MG63 (cell line): ENCODE results near the gene HAT1. TPM values are rescaled to one million over a fixed set of nuclear protein-coding genes. Genes with fewer than 3 reads are reported as not detected.

ENCODE experiments used
- DNase-seq: peaks from one replicate; pipeline ENCODE4 v3.0.0-alpha.2; 2020
- H3K27me3 ChIP-seq: fragments of 250-450 bp; sonication (Bioruptor Pico); 2 replicates; pipeline ENCODE4 v1.5.1; 2020; ENCODE audit warnings: mild to moderate bottlenecking, moderate library complexity
- H3K36me3 ChIP-seq: fragments of 250-450 bp; sonication (Bioruptor Pico); 2 replicates; pipeline ENCODE4 v1.5.1; 2020; ENCODE audit warnings: mild to moderate bottlenecking, moderate library complexity
- H3K4me3 ChIP-seq: fragments of 250-450 bp; sonication (Bioruptor Pico); 2 replicates; pipeline ENCODE4 v1.5.1; 2020; ENCODE audit warnings: mild to moderate bottlenecking, moderate library complexity
- H3K9me3 ChIP-seq: fragments of 250-450 bp; sonication (Bioruptor Pico); 2 replicates; pipeline ENCODE4 v1.5.1; 2020; ENCODE audit warnings: mild to moderate bottlenecking, moderate library complexity
- total RNA-seq: library from RNA; depleted of rRNA; stranded (reverse); fragments of >200 nt; shearing (Covaris generic); gene quantifications from 2 replicates; pipeline ENCODE4 v1.2.3, GENCODE V29; 2014; ENCODE audit warnings: low replicate concordance

Gene HAT1
- total RNA-seq, 1 experiment from 2014 or later: 51.3 TPM

DNA sequence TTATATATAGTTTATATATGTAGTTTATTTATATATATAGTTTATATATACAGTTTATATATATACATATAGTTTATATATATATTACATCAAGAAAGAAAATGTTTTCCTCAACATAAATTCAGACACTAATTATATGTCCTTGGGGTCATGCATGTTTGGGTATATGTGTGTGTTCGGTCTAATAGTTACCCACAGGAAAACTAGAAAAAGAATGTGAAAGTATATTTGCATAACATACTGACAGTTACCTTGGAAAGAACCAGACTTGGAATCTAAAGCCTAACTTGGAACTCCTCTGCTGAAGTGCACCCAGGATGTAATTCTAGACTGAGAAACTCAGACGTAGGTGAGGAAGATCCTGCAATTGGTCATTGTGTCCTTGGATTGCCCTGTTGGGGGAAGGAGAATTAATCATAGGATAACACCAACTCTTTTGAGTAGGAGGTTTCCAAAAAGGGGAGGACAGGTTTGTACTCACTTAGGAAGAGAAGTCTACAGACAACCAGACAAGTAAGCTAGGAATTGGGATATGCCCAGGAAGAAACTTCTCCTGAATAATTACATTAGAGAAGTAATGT, 19.3 kb upstream of the HAT1 start:
- H3K27me3 ChIP-seq: no peaks in the 10 kb centered on the region
- no peaks in the 10 kb centered on the region for H3K36me3 ChIP-seq
- no peaks in the 10 kb centered on the region for H3K9me3 ChIP-seq
- no peak overlapping the region for H3K4me3 ChIP-seq
- DNase-seq: no peak

DNA sequence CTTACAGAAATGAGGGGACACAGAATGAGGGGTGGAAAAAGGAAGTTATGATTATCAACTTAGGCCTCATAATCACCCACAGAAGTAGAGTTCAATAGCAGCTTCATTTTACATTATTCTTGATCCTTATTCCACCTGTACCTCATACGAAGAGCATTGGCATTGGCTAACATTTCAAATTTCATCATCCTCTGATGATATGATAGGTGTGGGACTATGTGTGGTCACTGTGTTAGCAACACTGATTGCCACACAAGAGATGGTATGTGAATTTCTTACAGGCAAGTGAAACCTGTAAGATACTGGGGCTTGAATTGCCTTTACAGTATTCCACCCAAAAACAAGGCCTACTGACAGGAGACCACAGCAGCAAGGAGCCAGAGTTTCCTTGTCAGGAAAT, 14.0 kb upstream of the HAT1 start:
- no peak for DNase-seq
- no peak overlapping the region for H3K4me3 ChIP-seq
- H3K27me3 ChIP-seq: no peaks in the 10 kb centered on the region
- H3K9me3 ChIP-seq: no peaks in the 10 kb centered on the region
- no peaks in the 10 kb centered on the region for H3K36me3 ChIP-seq

DNA sequence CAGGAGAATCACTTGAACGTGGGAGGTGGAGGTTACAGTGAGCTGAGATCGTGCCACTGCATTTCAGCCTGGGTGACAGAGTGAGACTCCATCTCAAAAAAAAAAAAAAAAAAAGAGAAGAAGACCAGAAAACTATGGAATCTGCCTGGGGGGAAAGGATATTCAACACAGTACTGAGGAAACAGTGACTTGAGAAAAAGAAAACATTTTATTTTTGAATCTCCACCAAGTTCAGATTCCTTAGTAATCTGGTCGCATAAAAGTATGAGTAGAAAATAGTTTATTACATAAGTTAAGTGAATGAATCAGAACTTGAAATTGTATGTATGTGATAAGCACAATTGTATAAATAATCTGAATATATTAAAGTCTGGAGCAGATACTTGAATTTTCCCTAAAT, 13.0 kb upstream of the HAT1 start:
- Histone ChIP-seq H3K9me3 (no peaks in the 10 kb centered on the region), H3K4me3 (no peak overlapping the region), H3K36me3 (no peaks in the 10 kb centered on the region), H3K27me3 (no peaks in the 10 kb centered on the region)
- no peak for DNase-seq

DNA sequence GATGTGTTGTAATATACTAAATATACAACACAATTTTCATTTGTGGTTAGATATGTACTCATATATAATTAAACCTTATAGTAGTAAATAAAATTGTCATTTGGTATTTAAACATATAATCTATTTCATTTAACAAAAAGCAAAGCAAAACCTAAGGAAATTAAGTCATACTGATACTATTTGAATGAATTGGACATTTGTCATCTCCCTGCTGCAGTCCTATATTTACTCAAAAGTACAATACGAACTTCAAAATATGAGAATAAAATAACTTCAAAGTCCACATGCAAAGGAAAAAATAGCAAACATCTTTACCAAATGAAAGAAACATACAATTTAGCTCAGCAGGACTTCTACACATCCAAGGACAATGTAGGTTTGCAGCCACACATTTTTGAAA, 11.8 kb upstream of the HAT1 start:
- no peaks in the 10 kb centered on the region for H3K27me3 ChIP-seq
- H3K36me3 ChIP-seq: no peaks in the 10 kb centered on the region

DNA sequence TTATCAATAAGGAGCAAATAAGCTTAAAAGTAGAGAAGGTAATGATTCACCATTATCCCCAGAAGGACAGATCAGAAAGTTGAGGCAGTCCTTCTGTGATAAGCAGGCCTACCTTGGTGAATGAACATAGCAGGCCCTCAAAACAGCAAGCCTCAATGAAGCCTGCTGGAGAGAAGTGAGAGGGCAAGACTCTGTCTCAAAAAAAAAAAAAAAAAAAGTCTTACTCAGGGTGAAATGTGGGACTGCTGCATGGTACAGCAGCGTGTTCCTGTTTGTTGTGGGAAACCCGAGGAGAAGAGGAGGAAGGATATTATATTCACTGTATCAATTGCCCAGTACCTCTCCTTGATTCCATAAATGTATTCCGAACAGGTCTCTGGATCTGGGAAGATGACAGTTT, 8.7 kb upstream of the HAT1 start:
- Histone ChIP-seq H3K27me3 (no peaks in the 10 kb centered on the region), H3K9me3 (no peaks in the 10 kb centered on the region), H3K4me3 (no peak overlapping the region), H3K36me3 (no peaks in the 10 kb centered on the region)
- no peak for DNase-seq

More for the DNA sequence above, 11.8 kb upstream of the HAT1 start:
- no peak for DNase-seq
- Histone ChIP-seq H3K4me3 (no peak overlapping the region), H3K9me3 (no peaks in the 10 kb centered on the region)

DNA sequence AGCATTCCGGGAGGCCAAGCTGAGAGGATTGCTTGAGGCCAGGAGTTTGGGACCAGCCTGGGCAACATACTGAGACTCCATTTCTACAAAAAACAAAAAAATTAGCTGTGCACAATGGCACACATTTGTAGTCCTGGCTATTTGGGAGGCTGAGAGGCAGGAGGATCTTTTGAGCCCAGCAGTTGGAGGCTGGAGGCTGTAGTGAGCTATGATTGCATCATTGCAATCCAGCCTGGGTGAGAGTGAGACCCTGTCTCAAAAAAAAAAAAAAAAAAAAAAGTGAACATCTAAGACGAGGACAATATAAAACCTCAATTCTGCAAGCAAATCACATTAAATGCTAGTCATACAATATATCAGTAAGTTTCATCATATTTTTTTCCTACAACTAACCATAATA, 2.8 kb upstream of the HAT1 start:
- H3K9me3 ChIP-seq: no peaks in the 10 kb centered on the region
- H3K4me3 ChIP-seq: no peak overlapping the region
- peaks cover 6% of the 10 kb centered on the region for H3K36me3 ChIP-seq
- DNase-seq: no peak
- no peaks in the 10 kb centered on the region for H3K27me3 ChIP-seq

DNA sequence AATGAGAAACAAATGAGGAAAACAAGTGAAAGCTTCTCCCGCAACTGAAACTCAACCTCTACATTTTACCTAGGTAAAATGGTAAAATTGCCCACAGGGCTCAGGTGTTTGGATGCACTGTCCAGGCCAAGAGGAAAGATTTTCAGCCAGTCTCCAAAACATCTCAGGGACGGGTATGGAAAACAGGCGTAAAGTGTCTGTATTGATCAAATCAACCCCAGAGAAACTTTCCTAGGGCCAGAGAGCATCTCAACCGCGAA, 361 bp upstream of the HAT1 start:
- Histone ChIP-seq H3K27me3 (no peaks in the 10 kb centered on the region), H3K9me3 (no peaks in the 10 kb centered on the region), H3K36me3 (peaks cover 29% of the 10 kb centered on the region), H3K4me3 (peak overlapping the region; percentile 68)
- no peak for DNase-seq

DNA sequence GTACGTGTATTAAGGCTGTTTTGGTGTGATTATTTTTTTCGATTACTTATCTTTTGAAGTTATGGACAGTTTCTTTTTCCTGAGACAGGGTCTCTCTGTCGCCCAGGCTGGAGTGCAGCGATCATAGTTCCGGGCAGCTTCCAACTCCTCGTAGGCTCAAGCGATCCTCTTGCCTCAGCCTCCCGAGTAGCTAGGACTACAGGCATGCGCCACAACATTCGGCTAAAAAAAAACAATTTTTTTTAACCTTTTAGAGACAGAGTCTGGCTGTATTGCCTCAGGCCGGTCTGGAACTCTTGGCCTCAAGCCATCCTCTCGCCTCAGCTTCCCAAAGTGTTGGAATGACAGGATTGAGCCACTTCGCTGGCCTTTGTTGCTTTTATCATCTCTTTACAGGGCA, 945 bp downstream of the HAT1 start:
- no peaks in the 10 kb centered on the region for H3K9me3 ChIP-seq
- H3K4me3 ChIP-seq: peak overlapping the region; percentile 68
- H3K36me3 ChIP-seq: peaks cover 42% of the 10 kb centered on the region
- H3K27me3 ChIP-seq: no peaks in the 10 kb centered on the region
- DNase-seq: peak; percentile 43

DNA sequence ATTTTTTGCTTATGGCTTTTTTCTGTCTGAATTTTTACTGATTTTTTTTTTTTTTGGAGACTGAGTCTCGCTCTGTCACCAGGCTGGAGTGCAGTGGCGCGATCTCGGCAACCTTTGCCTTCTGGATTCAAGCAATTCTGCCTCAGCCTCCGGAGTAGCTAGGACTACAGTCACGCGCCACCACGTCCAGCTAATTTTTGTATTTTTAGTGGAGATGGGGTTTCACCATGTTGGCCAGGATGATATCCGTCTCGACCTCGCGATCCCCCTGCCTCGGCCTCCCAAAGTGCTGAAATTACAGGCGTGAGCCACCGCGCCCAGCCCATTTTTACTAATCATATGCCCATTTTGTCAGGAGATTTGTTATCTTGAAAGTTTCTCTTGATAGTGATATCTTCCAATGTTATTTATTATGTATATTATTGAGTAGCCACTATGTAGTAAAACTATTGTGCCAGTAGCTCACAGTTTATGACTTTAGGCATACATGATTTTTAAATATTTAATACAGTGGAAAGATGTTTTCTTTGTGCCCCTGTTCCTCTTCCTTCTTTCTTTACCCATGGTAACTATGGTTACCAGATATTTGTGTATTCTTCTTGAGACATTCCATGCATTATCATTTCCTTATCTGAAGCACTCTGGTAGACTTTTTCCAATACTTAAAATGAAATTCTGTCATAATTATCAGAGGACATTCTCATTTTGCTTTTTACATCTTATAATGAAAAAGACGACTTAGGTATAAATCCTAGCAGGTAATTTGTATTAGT, 2.1 kb downstream of the HAT1 start:
- Histone ChIP-seq H3K9me3 (no peaks in the 10 kb centered on the region), H3K4me3 (no peak overlapping the region), H3K36me3 (peaks cover 54% of the 10 kb centered on the region), H3K27me3 (no peaks in the 10 kb centered on the region)
- DNase-seq: no peak

DNA sequence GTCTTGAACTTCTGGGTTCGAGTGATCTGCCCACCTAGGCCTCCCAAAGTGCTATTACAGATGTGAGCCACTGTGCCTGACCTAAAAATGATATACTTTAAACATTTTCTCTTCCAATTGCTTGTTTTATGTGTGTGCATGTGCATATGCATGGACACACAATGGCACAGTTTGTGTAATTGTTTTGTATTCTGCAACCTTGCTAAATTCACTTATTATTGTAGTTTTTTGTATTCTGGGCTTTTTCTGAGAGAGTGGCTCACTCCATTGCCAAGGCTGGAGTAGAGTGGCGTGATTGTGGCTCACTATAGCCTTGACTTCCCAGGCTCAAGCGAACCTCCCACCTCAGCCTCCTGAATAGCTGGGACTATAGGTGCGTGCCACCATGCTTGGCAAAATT, 8.1 kb downstream of the HAT1 start:
- Histone ChIP-seq H3K9me3 (no peaks in the 10 kb centered on the region; the same call in 1 of the 2 replicates), H3K4me3 (no peak overlapping the region), H3K27me3 (no peaks in the 10 kb centered on the region), H3K36me3 (peaks cover 73% of the 10 kb centered on the region)
- DNase-seq: no peak

DNA sequence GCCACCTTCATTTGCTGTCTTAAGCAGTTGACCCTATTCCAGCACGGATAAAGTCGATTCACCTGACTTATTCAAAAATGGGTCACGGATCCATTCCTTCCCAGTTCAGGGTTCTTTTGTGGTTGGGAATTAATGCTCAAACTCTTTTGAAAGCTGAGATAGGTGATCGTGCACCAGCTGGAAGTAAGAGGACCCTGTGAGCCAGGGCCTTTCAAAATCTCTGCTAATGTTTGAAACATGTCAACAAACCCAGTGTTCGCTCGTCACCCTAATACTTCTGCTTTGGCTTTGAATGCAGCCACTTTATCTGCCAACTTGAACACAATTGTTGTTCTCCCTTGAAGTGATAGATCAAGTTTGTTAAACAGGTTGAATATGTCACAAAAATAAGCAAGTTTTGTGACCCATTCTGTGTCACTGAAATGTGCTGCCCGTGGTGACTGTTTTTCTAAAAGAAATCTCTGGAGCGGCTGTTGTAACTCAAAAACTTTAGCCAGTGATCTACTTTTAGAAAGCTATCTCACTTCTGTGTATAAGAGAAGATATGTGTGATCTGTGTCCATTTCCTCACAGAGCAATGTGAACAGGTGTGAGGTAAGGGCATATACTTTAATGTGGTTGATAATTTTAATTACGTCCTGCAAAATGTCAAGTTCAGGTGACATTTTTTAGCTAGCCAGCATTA, 16.9 kb downstream of the HAT1 start:
- DNase-seq: no peak
- Histone ChIP-seq H3K9me3 (no peaks in the 10 kb centered on the region), H3K27me3 (no peaks in the 10 kb centered on the region), H3K4me3 (no peak overlapping the region), H3K36me3 (peaks cover 18% of the 10 kb centered on the region)

DNA sequence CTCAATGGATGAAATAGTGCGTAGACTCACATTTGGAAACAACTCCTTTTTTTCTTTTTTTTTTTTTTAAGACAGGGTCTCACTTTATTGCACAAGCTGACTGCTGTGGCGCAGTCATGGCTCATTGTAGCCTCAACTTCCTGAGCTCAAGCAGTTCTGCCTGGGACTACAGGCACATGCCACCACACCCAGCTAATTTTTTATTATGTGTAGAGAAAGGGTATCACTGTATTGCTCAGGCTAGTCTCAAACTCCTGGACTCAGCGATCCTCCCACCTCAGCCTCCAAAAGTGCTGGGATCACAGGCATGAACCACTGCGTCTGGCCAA, 17.4 kb downstream of the HAT1 start:
- Histone ChIP-seq H3K27me3 (no peaks in the 10 kb centered on the region), H3K36me3 (peaks cover 16% of the 10 kb centered on the region), H3K4me3 (no peak overlapping the region), H3K9me3 (no peaks in the 10 kb centered on the region)
- no peak for DNase-seq

DNA sequence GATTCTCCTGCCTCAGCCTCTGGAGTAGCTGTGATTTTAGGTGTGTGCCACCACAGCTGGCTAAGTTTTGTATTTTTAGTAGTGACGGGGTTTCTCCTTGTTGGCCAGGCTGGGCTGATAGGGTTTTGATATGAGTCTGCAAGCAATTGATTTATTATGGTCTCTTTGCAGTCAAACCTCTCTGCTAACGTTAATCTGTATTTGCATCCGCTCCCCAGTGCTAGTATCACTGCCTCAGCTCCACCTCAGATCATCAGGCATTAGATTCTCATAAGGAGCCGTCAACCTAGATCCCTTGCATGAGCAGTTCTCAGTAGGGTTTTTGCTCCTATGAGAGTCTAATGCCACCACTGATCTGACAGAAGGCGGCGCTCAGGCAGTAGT, 19.0 kb downstream of the HAT1 start:
- DNase-seq: no peak
- no peaks in the 10 kb centered on the region for H3K9me3 ChIP-seq
- H3K4me3 ChIP-seq: no peak overlapping the region
- H3K36me3 ChIP-seq: peaks cover 18% of the 10 kb centered on the region
- no peaks in the 10 kb centered on the region for H3K27me3 ChIP-seq

DNA sequence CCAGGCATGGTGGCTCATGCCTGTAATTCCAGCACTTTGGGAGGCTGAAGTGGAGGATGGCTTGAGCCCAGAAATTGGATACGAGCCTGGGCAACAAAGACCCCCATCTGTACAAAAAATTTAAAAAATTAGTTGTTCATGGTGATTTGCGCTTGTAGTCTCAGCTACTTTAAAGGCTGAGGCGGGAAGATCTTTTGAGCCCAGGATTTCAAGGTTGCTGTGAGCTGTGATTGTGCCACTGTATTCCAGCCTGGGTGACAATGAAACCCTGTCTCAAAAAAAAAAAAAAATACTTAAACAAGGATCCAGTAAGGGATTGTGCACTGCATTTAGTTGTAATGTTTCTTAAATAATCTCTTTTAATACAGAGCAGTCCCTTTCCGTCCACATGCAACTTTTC, 21.6 kb downstream of the HAT1 start:
- no peaks in the 10 kb centered on the region for H3K27me3 ChIP-seq
- peaks cover 28% of the 10 kb centered on the region for H3K36me3 ChIP-seq
- no peaks in the 10 kb centered on the region for H3K9me3 ChIP-seq
- no peak for DNase-seq
- no peak overlapping the region for H3K4me3 ChIP-seq

DNA sequence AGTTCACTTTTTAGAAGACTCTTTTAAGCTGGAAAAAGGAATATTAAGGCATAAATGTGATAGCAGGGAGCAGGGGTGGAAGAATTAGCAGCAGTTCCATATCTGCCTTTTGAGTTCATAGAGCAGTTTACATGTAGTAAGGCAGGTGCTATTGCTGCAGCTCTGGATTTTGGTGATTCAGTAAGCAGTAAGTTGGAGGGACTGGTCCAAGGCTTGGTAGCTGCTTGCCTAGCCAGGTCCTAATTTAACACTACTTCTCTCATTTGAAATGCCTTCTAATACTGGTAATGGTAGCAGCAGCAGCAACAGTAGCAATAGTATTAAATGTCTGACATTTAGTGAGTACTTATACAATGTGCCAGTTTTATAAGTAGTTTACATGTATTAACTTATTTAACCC, 30.0 kb downstream of the HAT1 start:
- Histone ChIP-seq H3K27me3 (no peaks in the 10 kb centered on the region), H3K9me3 (no peaks in the 10 kb centered on the region), H3K36me3 (peaks cover 38% of the 10 kb centered on the region), H3K4me3 (no peak overlapping the region)
- DNase-seq: no peak

DNA sequence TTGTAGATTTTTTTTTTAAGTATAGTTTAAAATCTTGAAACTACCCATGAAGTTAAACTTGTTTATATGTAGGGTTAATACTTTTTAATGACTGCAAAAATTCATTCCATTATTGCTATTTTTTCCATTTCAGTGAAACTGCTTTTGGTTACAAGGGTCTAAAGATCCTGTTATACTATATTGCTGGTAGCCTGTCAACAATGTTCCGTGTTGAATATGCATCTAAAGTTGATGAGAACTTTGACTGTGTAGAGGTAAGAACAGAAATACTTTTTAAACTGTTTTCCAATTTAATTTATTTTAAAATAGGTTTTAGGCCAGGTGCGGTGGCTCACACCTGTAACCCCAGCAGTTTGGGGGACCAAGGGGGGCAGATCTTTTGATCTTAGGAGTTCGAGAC, 30.5 kb downstream of the HAT1 start:
- no peaks in the 10 kb centered on the region for H3K9me3 ChIP-seq
- no peak for DNase-seq
- H3K4me3 ChIP-seq: no peak overlapping the region
- H3K27me3 ChIP-seq: no peaks in the 10 kb centered on the region
- peaks cover 41% of the 10 kb centered on the region for H3K36me3 ChIP-seq

DNA sequence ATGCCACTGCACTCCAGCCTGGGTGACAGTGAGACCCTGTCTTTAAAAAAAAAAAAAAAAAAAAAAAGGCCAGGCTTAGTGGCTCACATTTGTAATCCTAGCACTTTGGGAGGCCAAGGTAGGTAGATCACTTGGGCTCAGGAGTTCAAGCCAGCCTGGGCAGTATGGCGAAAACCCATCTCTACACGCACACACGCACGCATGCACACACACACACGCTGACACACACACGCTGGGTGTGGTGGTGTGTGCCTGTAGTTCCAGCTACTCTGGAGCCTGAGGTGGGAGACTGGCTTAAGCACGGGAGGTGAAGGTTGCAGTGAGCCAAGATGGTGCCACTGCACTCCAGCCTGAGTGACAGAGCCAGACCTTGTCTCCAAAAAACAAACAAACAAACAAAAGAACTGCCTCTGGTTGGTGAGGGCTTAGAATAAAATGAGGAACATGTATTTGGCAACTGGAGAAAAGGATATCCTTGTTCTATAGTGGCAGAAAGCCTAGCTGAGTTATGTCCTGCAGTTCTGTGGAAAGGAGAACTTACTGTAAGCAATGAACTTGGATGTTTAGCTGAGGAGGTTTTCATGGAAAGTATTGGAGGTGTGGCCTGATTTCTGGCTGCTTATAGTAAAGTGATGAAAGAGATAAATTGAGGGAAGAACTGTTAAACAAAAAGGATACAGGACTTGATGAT, 34.0 kb downstream of the HAT1 start:
- Histone ChIP-seq H3K4me3 (no peak overlapping the region), H3K36me3 (peaks cover 37% of the 10 kb centered on the region), H3K9me3 (no peaks in the 10 kb centered on the region), H3K27me3 (no peaks in the 10 kb centered on the region)
- DNase-seq: no peak

DNA sequence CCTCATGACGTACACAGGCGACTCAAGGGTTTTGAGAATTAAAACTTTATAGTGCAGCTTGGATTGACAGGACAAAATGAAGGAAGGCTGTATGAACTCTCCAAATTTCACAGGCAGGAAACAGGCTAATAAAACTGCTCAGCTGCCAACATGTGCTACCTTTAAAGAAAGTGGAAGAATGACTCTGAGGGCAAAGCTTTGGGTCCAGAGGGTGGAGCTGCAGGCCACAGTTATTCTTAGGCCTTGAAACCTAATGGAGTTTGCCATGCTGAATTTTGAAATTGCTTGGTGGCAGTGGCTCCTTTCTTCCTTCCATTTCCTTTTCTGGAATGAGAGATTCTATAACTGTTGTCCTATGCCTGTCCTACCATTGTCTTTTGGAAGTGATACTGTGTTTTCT, 34.8 kb downstream of the HAT1 start:
- Histone ChIP-seq H3K4me3 (no peak overlapping the region), H3K27me3 (no peaks in the 10 kb centered on the region), H3K36me3 (peaks cover 37% of the 10 kb centered on the region), H3K9me3 (no peaks in the 10 kb centered on the region)
- DNase-seq: peak; percentile 4
